Prostate gland (tissue), 2 donors: Measurements from ENCODE around the gene ARMC6.

Experiments
- CTCF ChIP-seq, 4 experiments: fragments of 200-600 bp in 2 of 4; fragments of 450-650 bp in 2 of 4; sonication (generic) in 2 of 4; IDR thresholded peaks; 1 replicate in 3 of 4; 2 replicates in 1 of 4; pipeline ENCODE4 v1.5.1; 2016 to 2019; ENCODE audit warnings: antibody characterized with exemption in 4 of 4, mild to moderate bottlenecking in 2 of 4, moderate library complexity in 2 of 4
- POLR2A ChIP-seq: fragments of 450-650 bp; IDR thresholded peaks from one replicate; pipeline ENCODE4 v1.6.1; 2016; ENCODE audit warnings: antibody characterized with exemption, mild to moderate bottlenecking
- POLR2AphosphoS5 ChIP-seq: sonication (generic); formaldehyde crosslinking; IDR thresholded peaks from one replicate; pipeline ENCODE4 v1.6.1; 2017; ENCODE audit warnings: antibody characterized with exemption

- TF ChIP-seq CTCF (IDR thresholded peaks at IDR 0.05) (no peak), POLR2AphosphoS5 (no peak), POLR2A (no peak)
These were observed 42.4 kb upstream of the ARMC6 start for GRCh38 chr19:18991006-18991405.
